Parathyroid adenoma (tissue), 2 donors: Measurements from ENCODE around the gene CSF3R.

ENCODE experiments used
- H2AFZ ChIP-seq: fragments of 300-600 bp; sonication (generic); one replicate; pipeline ENCODE4 v1.7.0; 2017; ENCODE audit warnings: antibody characterized with exemption, mild to moderate bottlenecking
- H3K27ac ChIP-seq: fragments of 300-600 bp; sonication (generic); one replicate; pipeline ENCODE4 v1.7.0; 2017
- H3K27me3 ChIP-seq: fragments of 300-600 bp; sonication (generic); one replicate; pipeline ENCODE4 v1.7.0; 2017; ENCODE audit warnings: low read length; ENCODE audit not compliant: control insufficient read depth, insufficient read depth
- H3K36me3 ChIP-seq: fragments of 300-600 bp; sonication (generic); one replicate; pipeline ENCODE4 v1.7.0; 2017; ENCODE audit warnings: low read length; ENCODE audit not compliant: control insufficient read depth, insufficient read depth
- H3K4me1 ChIP-seq: fragments of 300-600 bp; sonication (generic); one replicate; pipeline ENCODE4 v1.7.0; 2017; ENCODE audit warnings: control low read depth
- H3K4me2 ChIP-seq: fragments of 300-600 bp; sonication (generic); one replicate; pipeline ENCODE4 v1.7.0; 2017; ENCODE audit warnings: low read length
- H3K4me3 ChIP-seq: fragments of 300-600 bp; sonication (generic); one replicate; pipeline ENCODE4 v1.7.0; 2017; ENCODE audit warnings: low read depth, low read length
- H3K79me2 ChIP-seq: fragments of 300-600 bp; sonication (generic); one replicate; pipeline ENCODE4 v1.7.0; 2017; ENCODE audit warnings: control low read depth
- H3K9ac ChIP-seq: fragments of 300-600 bp; sonication (generic); one replicate; pipeline ENCODE4 v1.7.0; 2017; ENCODE audit warnings: mild to moderate bottlenecking
- H3K9me3 ChIP-seq: fragments of 300-600 bp; sonication (generic); one replicate; pipeline ENCODE4 v1.7.0; 2017; ENCODE audit warnings: low read length; ENCODE audit not compliant: control insufficient read depth
- TF ChIP-seq, protein P1 (sequence below): fragments of 300-600 bp; sonication (generic); IDR thresholded peaks from one replicate; pipeline ENCODE4 v1.7.0; 2017; ENCODE audit warnings: antibody characterized with exemption, mild to moderate bottlenecking
- donor health status: primary hyperparathyroidism.

Gene CSF3R

DNA sequence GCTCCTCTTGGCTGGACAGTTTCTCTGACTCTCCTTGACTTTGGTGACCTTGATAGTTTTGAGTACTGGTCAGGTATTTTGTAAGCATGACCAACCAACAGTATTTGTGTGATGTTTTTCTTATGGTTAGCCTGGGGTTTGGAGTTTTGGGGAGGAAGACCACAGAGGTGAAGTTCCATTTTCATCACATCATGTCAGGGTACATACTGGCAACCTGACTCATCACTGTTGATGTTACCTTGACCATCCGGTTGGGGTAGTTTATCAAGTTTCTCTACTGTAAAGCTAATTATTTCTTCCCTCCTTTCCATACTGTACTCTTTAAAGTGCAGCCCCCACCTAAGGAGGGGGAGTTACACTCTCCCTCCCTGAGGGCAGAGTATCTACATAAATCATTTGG lies 45.9 kb downstream of the CSF3R start:
- H3K9me3 ChIP-seq, result no peaks in the 10 kb centered on the region
- H3K4me2 ChIP-seq, result no peak overlapping the region
- H3K4me3 ChIP-seq, result no peak overlapping the region
- TF ChIP-seq, protein P1, sequence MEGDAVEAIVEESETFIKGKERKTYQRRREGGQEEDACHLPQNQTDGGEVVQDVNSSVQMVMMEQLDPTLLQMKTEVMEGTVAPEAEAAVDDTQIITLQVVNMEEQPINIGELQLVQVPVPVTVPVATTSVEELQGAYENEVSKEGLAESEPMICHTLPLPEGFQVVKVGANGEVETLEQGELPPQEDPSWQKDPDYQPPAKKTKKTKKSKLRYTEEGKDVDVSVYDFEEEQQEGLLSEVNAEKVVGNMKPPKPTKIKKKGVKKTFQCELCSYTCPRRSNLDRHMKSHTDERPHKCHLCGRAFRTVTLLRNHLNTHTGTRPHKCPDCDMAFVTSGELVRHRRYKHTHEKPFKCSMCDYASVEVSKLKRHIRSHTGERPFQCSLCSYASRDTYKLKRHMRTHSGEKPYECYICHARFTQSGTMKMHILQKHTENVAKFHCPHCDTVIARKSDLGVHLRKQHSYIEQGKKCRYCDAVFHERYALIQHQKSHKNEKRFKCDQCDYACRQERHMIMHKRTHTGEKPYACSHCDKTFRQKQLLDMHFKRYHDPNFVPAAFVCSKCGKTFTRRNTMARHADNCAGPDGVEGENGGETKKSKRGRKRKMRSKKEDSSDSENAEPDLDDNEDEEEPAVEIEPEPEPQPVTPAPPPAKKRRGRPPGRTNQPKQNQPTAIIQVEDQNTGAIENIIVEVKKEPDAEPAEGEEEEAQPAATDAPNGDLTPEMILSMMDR, result no peak
- H3K9ac ChIP-seq, result no peak overlapping the region
- no peak overlapping the region for H2AFZ ChIP-seq
- H3K4me1 ChIP-seq, result no peaks in the 10 kb centered on the region
- H3K36me3 ChIP-seq, result no peaks in the 10 kb centered on the region
- no peaks in the 10 kb centered on the region for H3K79me2 ChIP-seq
- H3K27me3 ChIP-seq, result no peaks in the 10 kb centered on the region
- H3K27ac ChIP-seq, result no peak overlapping the region

DNA sequence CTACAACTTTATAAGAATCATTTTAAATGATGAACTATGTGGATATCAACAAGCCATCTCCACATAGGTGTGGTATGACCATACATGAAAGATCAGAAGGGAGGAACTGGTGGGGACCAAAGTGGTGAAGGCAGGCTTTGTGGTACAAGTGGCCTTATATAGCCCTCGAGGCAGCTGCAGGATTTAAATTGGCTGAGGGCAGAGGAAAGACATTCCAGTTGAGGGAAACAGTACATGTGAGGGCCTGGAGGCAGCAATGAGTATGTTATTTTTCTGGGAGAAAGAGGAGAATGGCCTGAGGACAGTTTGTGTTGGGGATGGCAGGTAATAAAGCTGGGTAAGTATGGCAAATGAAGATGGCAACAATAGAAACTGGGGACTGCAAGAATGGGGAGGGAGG lies 49.6 kb downstream of the CSF3R start:
- no peaks in the 10 kb centered on the region for H3K36me3 ChIP-seq
- H2AFZ ChIP-seq, result no peak overlapping the region
- no peak overlapping the region for H3K4me2 ChIP-seq
- no peaks in the 10 kb centered on the region for H3K4me1 ChIP-seq
- no peaks in the 10 kb centered on the region for H3K27me3 ChIP-seq
- H3K27ac ChIP-seq, result no peak overlapping the region
- no peak overlapping the region for H3K9ac ChIP-seq
- H3K9me3 ChIP-seq, result no peaks in the 10 kb centered on the region
- H3K79me2 ChIP-seq, result no peaks in the 10 kb centered on the region
- TF ChIP-seq, protein P1, result no peak
- H3K4me3 ChIP-seq, result no peak overlapping the region

DNA sequence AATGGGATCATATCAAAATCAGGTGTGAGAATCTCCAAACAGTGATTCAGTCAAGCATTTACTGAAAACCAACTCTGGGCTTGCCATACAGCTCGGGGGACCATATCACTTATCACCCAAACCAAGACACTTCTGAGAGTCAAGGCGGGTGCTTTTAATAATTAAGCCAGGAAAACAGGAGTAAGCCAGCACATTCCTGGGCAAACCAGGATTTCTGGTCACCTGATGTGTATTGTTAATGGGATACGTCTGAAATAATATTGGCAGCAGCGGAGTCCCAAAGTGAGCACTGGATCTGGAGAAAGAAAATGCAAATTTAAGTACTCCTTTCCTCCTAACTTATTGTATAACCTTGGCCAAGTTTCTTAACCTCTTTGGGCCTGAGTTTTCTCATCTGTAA lies 50.1 kb downstream of the CSF3R start:
- Histone ChIP-seq H3K4me2 (no peak overlapping the region), H3K27me3 (no peaks in the 10 kb centered on the region), H3K36me3 (no peaks in the 10 kb centered on the region)

GRCh38 chr1:36425791-36426190 lies 56.9 kb downstream of the CSF3R start:
- Histone ChIP-seq H3K9me3 (no peaks in the 10 kb centered on the region), H3K4me2 (no peak overlapping the region), H3K4me3 (no peak overlapping the region), H3K9ac (no peak overlapping the region), H3K79me2 (no peaks in the 10 kb centered on the region), H3K4me1 (no peaks in the 10 kb centered on the region), H3K27ac (no peak overlapping the region), H3K36me3 (no peaks in the 10 kb centered on the region), H3K27me3 (no peaks in the 10 kb centered on the region), H2AFZ (no peak overlapping the region)
- TF ChIP-seq, protein P1, result no peak

More for the DNA sequence above, 50.1 kb downstream of the CSF3R start:
- no peak overlapping the region for H2AFZ ChIP-seq
- no peak overlapping the region for H3K4me3 ChIP-seq
- H3K79me2 ChIP-seq, result no peaks in the 10 kb centered on the region
- no peaks in the 10 kb centered on the region for H3K9me3 ChIP-seq
- TF ChIP-seq, protein P1, result no peak
- no peak overlapping the region for H3K27ac ChIP-seq
- H3K9ac ChIP-seq, result no peak overlapping the region
- no peaks in the 10 kb centered on the region for H3K4me1 ChIP-seq

DNA sequence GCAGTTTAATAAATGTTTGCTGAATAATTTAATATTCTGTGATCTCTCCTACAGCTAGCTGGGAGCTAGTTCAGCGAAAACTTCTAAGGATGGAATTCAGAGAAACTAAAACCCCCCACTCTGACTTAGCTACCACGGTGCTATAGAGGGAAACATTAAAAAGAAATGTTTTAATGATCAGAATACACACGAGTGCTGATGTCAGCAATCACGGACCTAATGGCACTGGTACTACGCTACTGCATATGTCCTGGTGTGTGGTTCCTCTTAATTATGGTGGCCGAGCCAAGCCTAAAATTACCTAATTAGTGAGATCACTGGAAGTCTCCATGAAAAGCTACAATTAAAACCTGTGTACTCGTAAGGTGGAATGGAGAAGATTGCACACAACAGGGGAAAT lies 61.1 kb downstream of the CSF3R start:
- no peak overlapping the region for H3K4me3 ChIP-seq
- no peaks in the 10 kb centered on the region for H3K79me2 ChIP-seq
- no peak overlapping the region for H3K27ac ChIP-seq
- no peak overlapping the region for H3K4me2 ChIP-seq
- H3K9me3 ChIP-seq, result no peaks in the 10 kb centered on the region
- no peak overlapping the region for H3K9ac ChIP-seq
- no peak overlapping the region for H2AFZ ChIP-seq
- H3K27me3 ChIP-seq, result no peaks in the 10 kb centered on the region
- H3K36me3 ChIP-seq, result no peaks in the 10 kb centered on the region
- no peaks in the 10 kb centered on the region for H3K4me1 ChIP-seq
- TF ChIP-seq, protein P1, result no peak
